A673 (cell line): ENCODE results near the gene NCBP3. TPM values are rescaled to one million over a fixed set of nuclear protein-coding genes. Genes with fewer than 3 reads are reported as not detected.

Source experiments
- Bru-seq: library from RNA; stranded (reverse); fragments of 400-500 nt; gene quantifications from one replicate; lab custom pipeline; 2021; lab: Mats Ljungman, UMichigan
- BruChase-seq, 2 experiments: library from RNA; stranded (reverse); fragments of 400-500 nt; gene quantifications; one replicate each; lab custom pipeline; 2021; lab: Mats Ljungman, UMichigan
- BruUV-seq: library from RNA; stranded (reverse); fragments of 400-500 nt; replicated peaks from 2 replicates; lab custom pipeline; 2021; lab: Mats Ljungman, UMichigan
- CTCF ChIA-PET: fragments of 300-600 bp; sonication (Branson Sonifier 250); formaldehyde crosslinking; loops from one replicate; lab custom pipeline; 2022; ENCODE audit warnings: antibody characterized with exemption; lab: Charles Lee
- POLR2A ChIA-PET: fragments of 300-600 bp; sonication (Branson Sonifier 250); formaldehyde crosslinking; loops from one replicate; lab custom pipeline; 2022; ENCODE audit warnings: antibody characterized with exemption; ENCODE audit not compliant: low non-redundant PET; lab: Charles Lee
- DNase-seq: peaks from one replicate; pipeline ENCODE4 v3.0.0-alpha.2; 2015; ENCODE audit warnings: low spot score
- H3K27ac ChIP-seq: fragments of 200-600 bp; sonication (generic); 2 replicates; pipeline ENCODE4 v1.5.1; 2016; ENCODE audit warnings: mixed run types, low read depth, mild to moderate bottlenecking, mixed read lengths, antibody characterized with exemption, low read length; ENCODE audit not compliant: poor library complexity, severe bottlenecking
- H3K27me3 ChIP-seq: fragments of 200-600 bp; sonication (generic); replicated peaks from 2 replicates; pipeline ENCODE4 v1.6.1; 2017; ENCODE audit warnings: mixed run types, low read depth, mild to moderate bottlenecking, mixed read lengths, antibody characterized with exemption, low read length; ENCODE audit not compliant: insufficient read depth, poor library complexity
- H3K36me3 ChIP-seq: fragments of 200-600 bp; sonication (generic); 2 replicates; pipeline ENCODE4 v1.6.1; 2016; ENCODE audit warnings: mixed run types, mild to moderate bottlenecking, mixed read lengths, antibody characterized with exemption, low read length; ENCODE audit not compliant: insufficient read depth, poor library complexity, severe bottlenecking
- H3K4me1 ChIP-seq: fragments of 200-600 bp; sonication (generic); 2 replicates; pipeline ENCODE4 v1.6.1; 2017; ENCODE audit warnings: mixed run types, mild to moderate bottlenecking, mixed read lengths, antibody characterized with exemption, low read length; ENCODE audit not compliant: insufficient read depth, poor library complexity, severe bottlenecking
- H3K4me3 ChIP-seq: fragments of 200-600 bp; sonication (generic); 2 replicates; pipeline ENCODE4 v1.5.1; 2016; ENCODE audit warnings: low read depth, mixed run types, mild to moderate bottlenecking, mixed read lengths, low read length; ENCODE audit not compliant: poor library complexity, severe bottlenecking
- H3K9me3 ChIP-seq: fragments of 200-600 bp; sonication (generic); 2 replicates; pipeline ENCODE4 v1.6.1; 2016; ENCODE audit warnings: mixed run types, low read depth, mild to moderate bottlenecking, mixed read lengths, antibody characterized with exemption, low read length; ENCODE audit not compliant: poor library complexity, severe bottlenecking
- CTCF ChIP-seq: fragments of 300-800, 200-600 bp; sonication (generic); conservative IDR thresholded peaks from 2 replicates; pipeline ENCODE4 v1.5.1; 2017; ENCODE audit warnings: low read depth, mild to moderate bottlenecking, antibody characterized with exemption, low read length, moderate library complexity, mixed read lengths
- EZH2 ChIP-seq: fragments of 200-600 bp; sonication (generic); IDR thresholded peaks from 2 replicates; pipeline ENCODE4 v1.6.1; 2017; ENCODE audit warnings: borderline replicate concordance, low read depth, mild to moderate bottlenecking, mixed read lengths, antibody characterized with exemption, low read length; ENCODE audit not compliant: poor library complexity, severe bottlenecking
- intact Hi-C: fragments of 100-400 bp; cut with micrococcal nuclease; formaldehyde crosslinking; loops from one replicate; pipeline ENCODE4 v1.10.0; 2022; ENCODE audit not compliant: unreplicated experiment
- long read RNA-seq: library from polyadenylated mRNA; stranded (forward); transcript quantifications from one replicate; pipeline ENCODE4 v2.0.0, GENCODE V29; 2022
- total RNA-seq: library from RNA; stranded (reverse); gene quantifications from 2 replicates; pipeline ENCODE4 v1.2.3, GENCODE V29; 2021

NCBP3 gene
- total RNA-seq (59.9 and 68.0 TPM in 2 replicates), Bru-seq, nascent RNA (percentile 86 among the genes with signal in this experiment), BruChase-seq, experiment 1, labeled RNA remaining after a 2-hour chase (percentile 93 among the genes with signal in this experiment), BruChase-seq, experiment 2, labeled RNA remaining after a 6-hour chase (percentile 93 among the genes with signal in this experiment)
- long read RNA-seq, full-length matches to known transcripts = 41 of 110 reads
- long read RNA-seq, partial matches to known transcripts = 41 of 110 reads
- long read RNA-seq, other reads (novel, unspliced or antisense) = 28 of 110 reads

- Histone ChIP-seq H3K27ac (peak within 1 kb of the TSS; percentile 95), H3K36me3 (peaks cover 20% of the 10 kb centered on the region), H3K27me3 (no peaks in the 10 kb centered on the region), H3K4me1 (no peaks in the 10 kb centered on the region), H3K4me3 (peak within 1 kb of the TSS; percentile 83), H3K9me3 (no peaks in the 10 kb centered on the region)
- intact Hi-C loops = no loop called here
- ChIA-PET POLR2A (interaction anchor here (0.5 to 0.6 kb wide), 2 partner anchors 51 to 197 kb away, joined by 3 read pairs; no protein-coding TSS in a partner anchor), CTCF (interaction anchor here (0.5 to 1.8 kb wide), 10 partner anchors 11 to 1093 kb away, joined by 3 to 16 read pairs (median 3); partner anchors contain the start of gene CAMKK1)
- TF ChIP-seq CTCF (peak; percentile 95), EZH2 (no peak)
- DNase-seq = peak; percentile 95
- BruUV-seq = no TSS peak
These were observed at the start of gene NCBP3 for GRCh38 chr17:3845621-3846436. Gene NCBP3, minus strand, starts transcription at chr17:3846246. Its CDS starts 23 bp downstream, at chr17:3846223.

- POLR2A ChIA-PET = no interaction called here
- no peak overlapping the region for H3K27ac ChIP-seq
- no TSS peak for BruUV-seq
These were observed 49.3 kb upstream of the NCBP3 start for GRCh38 chr17:3895354-3895753.

More at GRCh38 chr17:3895354-3895753, 49.3 kb upstream of the NCBP3 start:
- CTCF ChIA-PET = no interaction called here
- no peak overlapping the region for H3K4me3 ChIP-seq
- TF ChIP-seq EZH2 (no peak), CTCF (no peak)
- intact Hi-C loops = no loop called here
- no peaks in the 10 kb centered on the region for H3K36me3 ChIP-seq
- H3K9me3 ChIP-seq = no peaks in the 10 kb centered on the region
- no peaks in the 10 kb centered on the region for H3K27me3 ChIP-seq
- DNase-seq = no peak
- H3K4me1 ChIP-seq = peaks cover 24% of the 10 kb centered on the region
